ACHN (cell line): ENCODE data around the gene AKIRIN2.
A peak's percentile ranks its signal among the peaks of the same experiment; 100 is the strongest.

Experiments
- DNase-seq: peaks from one replicate; pipeline ENCODE4 v3.0.0-alpha.2; 2015
- in situ Hi-C: cut with HindIII; loops from 2 replicates; pipeline ENCODE4 v1.10.0; 2017; ENCODE audit warnings: low sequenced_read_pairs, low pct_ligation_motif_present, low pct_unique_long_range_greater_than_20kb

The AKIRIN2 gene

DNA sequence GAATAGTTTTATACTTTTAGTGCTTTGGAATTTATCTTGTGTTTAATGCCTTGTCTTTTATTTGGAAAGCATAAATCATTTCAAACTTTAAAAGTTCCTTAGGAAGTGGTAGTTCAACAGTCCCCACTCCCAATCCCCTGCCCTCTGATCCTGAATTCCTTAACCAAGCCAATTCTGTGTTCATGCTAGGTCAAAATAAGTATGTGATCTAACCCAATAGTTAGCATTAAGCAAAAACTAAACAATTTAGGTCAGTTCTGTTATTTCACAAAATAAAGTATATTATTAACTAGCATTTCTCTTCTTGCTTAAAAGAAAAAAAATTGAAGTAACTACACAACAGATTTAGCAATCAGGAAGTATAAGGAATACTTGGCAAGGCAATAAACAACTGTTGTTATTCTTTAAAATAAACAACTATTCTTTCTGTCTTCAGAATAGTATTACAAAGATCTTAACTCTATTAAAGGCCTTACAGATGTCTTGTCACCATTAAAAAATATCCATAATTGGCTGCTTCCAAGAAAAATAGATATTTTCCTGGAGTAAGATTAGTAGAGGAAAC, 37.0 kb downstream of the AKIRIN2 start:
- in situ Hi-C loops, result no loop called here
- no peak for DNase-seq

- in situ Hi-C loops, result no loop called here
- DNase-seq, result no peak
These were observed 38.6 kb downstream of the AKIRIN2 start for GRCh38 chr6:87663434-87663833.

GRCh38 chr6:87661503-87661902, 40.5 kb downstream of the AKIRIN2 start:
- in situ Hi-C loops, result no loop called here
- DNase-seq, result no peak

DNA sequence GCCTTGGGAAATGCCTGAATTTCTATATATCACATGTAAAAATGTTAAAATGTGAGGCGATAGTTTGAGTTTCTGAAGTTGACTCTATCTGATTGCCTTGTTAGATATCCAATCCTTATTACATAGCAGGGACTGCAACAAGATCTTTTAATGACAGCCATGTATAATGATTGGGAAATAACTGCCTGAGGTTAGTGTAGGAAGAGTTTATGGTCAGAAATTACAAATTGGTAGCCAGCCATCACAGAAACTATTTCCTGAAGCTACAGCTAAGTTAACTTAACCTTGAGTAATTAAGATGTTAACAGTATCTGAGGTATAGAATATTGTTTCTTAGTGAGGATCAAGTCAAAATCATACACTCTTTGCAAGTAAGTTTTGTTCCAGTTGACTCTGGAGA, 41.0 kb downstream of the AKIRIN2 start:
- DNase-seq, result no peak
- in situ Hi-C loops, result no loop called here

- in situ Hi-C loops, result no loop called here
- DNase-seq, result peak; percentile 22
These were observed 41.7 kb downstream of the AKIRIN2 start for GRCh38 chr6:87660226-87660911.

GRCh38 chr6:87658516-87658915, 43.5 kb downstream of the AKIRIN2 start:
- DNase-seq, result no peak
- in situ Hi-C loops, result no loop called here

DNA sequence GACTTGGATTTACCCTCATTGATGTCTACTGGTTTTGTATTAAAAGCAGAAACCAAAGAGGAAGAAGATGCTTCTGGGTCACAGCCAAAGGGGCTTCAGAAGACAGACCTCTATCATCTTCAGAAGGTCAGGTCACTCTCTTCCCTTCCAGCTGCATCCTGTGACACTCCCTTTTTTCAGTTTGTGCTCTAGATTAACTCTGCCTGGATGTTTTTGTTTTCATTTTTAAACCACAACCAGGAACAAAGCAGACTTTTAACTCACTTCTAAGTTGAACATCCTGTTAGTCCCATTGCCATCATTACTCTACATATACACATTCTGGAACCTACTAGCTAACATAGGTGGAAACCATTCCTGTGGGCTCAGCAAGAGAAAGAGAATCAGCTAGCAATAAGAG, 45.2 kb downstream of the AKIRIN2 start:
- in situ Hi-C loops, result no loop called here

DNA sequence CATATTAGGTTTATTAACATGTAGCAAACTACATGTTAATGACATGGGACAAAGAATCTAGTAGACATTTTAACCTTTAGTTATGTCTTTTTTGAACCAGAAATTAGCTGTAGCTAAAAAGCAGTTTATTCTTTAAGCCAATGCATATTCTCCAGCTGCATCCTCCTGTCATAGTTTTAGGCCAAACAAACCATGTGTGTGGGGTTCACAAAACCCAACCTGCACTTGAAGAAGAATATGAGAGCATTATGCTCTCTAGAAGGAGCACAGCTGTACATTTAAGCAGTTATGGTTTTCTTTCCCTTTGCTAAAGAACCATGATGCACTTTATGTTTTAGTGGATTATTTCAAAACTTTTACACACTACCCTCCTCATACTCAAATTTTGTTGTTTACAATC, 46.2 kb downstream of the AKIRIN2 start:
- DNase-seq, result no peak
- in situ Hi-C loops, result no loop called here

More for the DNA sequence above, 45.2 kb downstream of the AKIRIN2 start:
- no peak for DNase-seq

DNA sequence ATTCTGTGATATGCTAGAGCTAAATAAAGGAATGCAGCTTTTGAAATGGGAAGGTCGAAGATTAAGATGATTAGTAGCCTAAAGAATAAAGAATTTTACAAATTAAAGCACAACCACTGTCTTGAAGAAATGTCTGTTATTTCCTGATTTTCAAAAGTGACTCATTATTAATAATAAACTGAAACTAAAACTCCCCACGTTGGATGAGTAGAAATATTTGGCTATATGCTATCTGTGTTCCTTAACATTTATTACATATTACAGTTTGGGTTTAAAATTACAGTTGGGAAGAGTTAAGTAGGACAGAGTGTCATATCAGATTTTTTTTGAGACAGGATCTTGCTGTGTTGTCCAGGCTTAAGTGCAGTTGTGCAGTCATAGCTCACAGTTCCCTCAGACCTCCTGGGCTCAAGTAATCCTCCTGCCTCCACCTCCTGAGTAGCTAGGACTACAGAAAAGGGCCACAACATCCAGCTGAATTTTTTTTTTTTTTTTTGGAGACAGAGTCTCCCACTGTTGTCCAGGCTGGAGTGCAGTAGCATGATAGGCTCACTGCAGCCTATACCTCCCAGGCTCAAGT, 47.1 kb downstream of the AKIRIN2 start:
- no peak for DNase-seq
- in situ Hi-C loops, result no loop called here

- in situ Hi-C loops, result no loop called here
These were observed 47.9 kb downstream of the AKIRIN2 start for GRCh38 chr6:87654122-87654521.

GRCh38 chr6:87653074-87653962, 48.7 kb downstream of the AKIRIN2 start:
- in situ Hi-C loops, result no loop called here
- DNase-seq, result no peak

More at GRCh38 chr6:87654122-87654521, 47.9 kb downstream of the AKIRIN2 start:
- no peak for DNase-seq

- in situ Hi-C loops, result no loop called here
- DNase-seq, result no peak
These were observed 57.0 kb downstream of the AKIRIN2 start for GRCh38 chr6:87645080-87645479.

DNA sequence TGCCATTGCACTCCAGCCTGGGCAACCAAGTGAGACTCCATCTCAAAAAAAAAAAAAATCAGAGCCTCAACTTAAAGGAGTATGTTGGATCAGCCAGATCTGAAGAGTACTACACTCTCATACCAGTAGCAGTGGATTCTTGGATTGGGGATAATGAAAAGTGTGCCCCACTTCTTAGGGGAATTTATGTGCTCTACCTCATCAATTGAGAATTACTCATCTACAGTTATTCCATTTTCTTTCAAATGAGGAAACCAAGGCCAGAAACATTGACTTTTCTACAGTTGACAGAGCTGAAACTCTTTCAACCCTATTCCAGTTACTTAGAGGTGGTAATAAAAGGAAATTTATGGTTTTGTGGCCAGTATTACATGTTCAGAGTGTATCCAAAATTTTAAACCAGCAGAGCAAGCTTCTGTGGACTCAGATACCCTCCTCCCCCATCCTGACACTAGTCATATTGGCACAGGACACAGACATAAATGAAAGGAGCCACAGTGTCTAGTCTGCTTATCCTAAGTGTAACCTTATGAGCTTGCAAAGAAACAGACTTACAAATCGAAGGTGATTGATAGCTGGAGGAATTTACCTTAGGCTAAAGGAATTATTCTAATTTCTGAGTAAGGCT, 60.9 kb downstream of the AKIRIN2 start:
- no peak for DNase-seq
- in situ Hi-C loops, result no loop called here

DNA sequence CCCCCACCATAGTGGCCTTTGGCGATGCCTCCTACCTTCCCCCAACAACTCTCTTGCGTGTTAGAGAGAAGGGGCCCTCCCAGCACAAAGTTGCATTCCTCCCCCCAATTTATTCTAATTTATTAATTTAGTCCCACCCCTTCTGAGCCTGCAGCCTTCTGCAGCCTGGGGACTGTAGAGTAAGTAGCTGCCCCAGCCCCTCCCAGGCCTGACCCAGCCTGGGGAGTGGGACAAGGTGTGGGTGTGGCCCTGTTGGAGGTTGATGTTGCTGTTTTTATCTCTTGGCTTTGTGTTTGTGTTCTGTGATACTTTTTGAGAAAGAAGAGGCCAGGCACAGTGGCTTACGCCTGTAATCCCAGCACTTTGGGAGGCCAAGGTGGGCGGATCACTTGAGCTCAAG, 62.7 kb downstream of the AKIRIN2 start:
- in situ Hi-C loops, result no loop called here
- no peak for DNase-seq

- in situ Hi-C loops, result no loop called here
- no peak for DNase-seq
These were observed 64.9 kb downstream of the AKIRIN2 start for GRCh38 chr6:87637106-87637505.

DNA sequence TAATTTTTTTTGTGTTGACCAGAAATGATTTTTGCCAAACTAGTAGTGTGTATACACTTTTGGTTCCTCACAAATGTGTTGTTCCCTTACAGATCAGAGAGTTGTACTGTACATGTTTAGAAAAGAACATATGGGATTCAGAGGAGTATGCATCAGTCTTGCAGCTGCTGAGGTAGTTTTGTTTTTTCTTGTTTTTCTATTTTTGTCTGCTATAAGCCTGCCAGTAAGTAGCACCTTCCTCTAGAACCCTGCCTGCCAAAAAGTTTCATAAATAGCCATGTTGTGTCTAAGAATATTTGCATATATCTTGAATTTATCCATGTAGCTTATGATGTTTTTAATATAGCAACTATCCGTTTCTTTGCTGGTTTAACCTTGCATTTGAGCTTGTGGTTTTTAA, 65.7 kb downstream of the AKIRIN2 start:
- in situ Hi-C loops, result no loop called here
- DNase-seq, result no peak

GRCh38 chr6:87633851-87634250, 68.2 kb downstream of the AKIRIN2 start:
- in situ Hi-C loops, result no loop called here
- no peak for DNase-seq

DNA sequence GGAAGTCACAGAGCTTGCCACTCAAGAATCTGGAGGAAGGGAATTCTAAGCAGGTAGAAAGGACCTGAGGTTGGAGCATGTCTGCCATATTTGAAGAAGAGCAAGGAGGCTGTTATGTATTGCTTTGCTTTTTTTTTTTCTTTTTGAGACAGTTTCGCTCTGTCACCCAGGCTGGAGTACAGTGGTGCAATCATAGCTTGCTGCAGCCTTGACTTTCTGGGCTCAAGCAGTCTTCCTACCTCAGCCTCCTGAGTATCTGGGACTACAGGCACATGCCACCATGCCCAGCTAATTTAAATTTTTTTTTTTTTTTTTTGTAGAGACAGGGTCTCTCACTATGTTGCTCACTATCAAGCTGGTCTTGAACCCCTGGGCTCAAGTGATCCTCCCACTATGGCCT, 71.3 kb downstream of the AKIRIN2 start:
- DNase-seq, result no peak
- in situ Hi-C loops, result no loop called here

- in situ Hi-C loops, result no loop called here
These were observed 73.2 kb downstream of the AKIRIN2 start for GRCh38 chr6:87628881-87629280.

More at GRCh38 chr6:87628881-87629280, 73.2 kb downstream of the AKIRIN2 start:
- DNase-seq, result no peak
